Measurements from ENCODE around the gene BRAT1. TPM values are rescaled to one million over a fixed set of nuclear protein-coding genes. Genes with fewer than 3 reads are reported as not detected.

Gene BRAT1
- total and polyA plus RNA-seq, 9 donors = 17.8 to 28.5 (median 21.2) TPM

DNA sequence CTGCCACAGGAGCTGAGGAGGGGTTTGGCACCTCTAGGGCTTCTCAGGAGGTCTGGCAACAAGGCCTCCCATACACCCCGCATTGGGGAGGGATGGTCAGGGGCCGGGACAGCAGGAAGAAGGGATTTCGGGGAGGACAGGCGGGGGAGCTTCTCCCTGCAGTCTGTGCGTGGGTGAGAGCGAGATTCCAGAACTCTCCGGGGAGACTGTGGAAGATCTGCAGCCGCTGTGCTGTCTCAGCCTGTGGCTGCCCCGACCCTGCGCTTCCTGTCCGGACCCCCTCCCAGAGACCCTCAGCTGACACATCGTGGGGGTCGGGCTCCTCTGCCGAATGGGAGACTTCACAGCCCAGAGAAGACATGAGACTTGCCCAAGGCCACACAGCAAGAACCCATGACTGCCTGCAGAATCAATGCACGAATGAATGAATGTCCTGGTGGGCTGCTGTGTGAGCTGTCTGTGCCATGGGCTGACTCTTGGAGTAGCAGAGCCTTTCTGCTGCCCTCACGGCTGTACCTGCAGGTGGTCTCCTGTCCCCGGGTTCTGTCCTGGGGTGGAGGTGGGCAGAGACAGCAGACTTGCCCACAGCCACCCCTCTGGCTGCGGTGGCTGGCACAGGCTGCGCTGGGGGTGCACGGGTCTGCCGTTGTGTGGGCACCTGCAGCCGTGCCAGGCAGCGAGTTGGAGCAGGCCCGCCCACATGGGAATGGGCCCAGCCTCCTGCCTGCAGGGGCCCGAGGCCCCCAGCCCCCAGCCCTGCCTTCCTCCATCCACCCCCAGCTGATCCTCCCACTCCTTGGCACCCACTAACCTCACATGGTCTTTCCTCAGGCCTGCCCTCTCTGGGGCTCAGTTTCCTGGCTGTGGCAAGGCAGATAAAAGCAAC is 52.0 kb downstream of the BRAT1 start:
- no peaks in the 10 kb centered on the region for H3K36me3 ChIP-seq (ENCODE audit: control insufficient read depth, insufficient read depth, low read length)
- WGBS (ENCODE audit: insufficient coverage) = 43% methylated on average over 23 of the region's 25 CpGs
- no peak overlapping the region for H3K4me3 ChIP-seq (ENCODE audit: low read length)
- no peak overlapping the region for H3K27ac ChIP-seq (ENCODE audit: low read length)
- no peak for DNase-seq
- no peaks in the 10 kb centered on the region for H3K9me3 ChIP-seq (replicated peaks; ENCODE audit: control insufficient read depth, low read depth, low read length)
- peaks cover 64% of the 10 kb centered on the region for H3K4me1 ChIP-seq (ENCODE audit: control insufficient read depth, insufficient read depth, low read length)
- H3K27me3 ChIP-seq (ENCODE audit: control insufficient read depth, insufficient read depth, low read length) = peaks cover 5% of the 10 kb centered on the region

- no peaks in the 10 kb centered on the region for H3K36me3 ChIP-seq (ENCODE audit: control insufficient read depth, insufficient read depth, low read length)
- WGBS (ENCODE audit: insufficient coverage) = 77% methylated on average over 4 of the region's 13 CpGs
- peaks cover 64% of the 10 kb centered on the region for H3K4me1 ChIP-seq (ENCODE audit: control insufficient read depth, insufficient read depth, low read length)
- no peak overlapping the region for H3K4me3 ChIP-seq (ENCODE audit: low read length)
- peaks cover 2% of the 10 kb centered on the region for H3K27me3 ChIP-seq (ENCODE audit: control insufficient read depth, insufficient read depth, low read length)
- H3K27ac ChIP-seq (ENCODE audit: low read length) = no peak overlapping the region
- no peak for DNase-seq
- H3K9me3 ChIP-seq (replicated peaks; ENCODE audit: control insufficient read depth, low read depth, low read length) = no peaks in the 10 kb centered on the region
Measured at GRCh38 chr7:2502647-2502966, 52.7 kb downstream of the BRAT1 start.

- Histone ChIP-seq H3K27me3 (ENCODE audit: control insufficient read depth, insufficient read depth, low read length) (peaks cover 3% of the 10 kb centered on the region), H3K9me3 (replicated peaks; ENCODE audit: control insufficient read depth, low read depth, low read length) (no peaks in the 10 kb centered on the region), H3K4me1 (ENCODE audit: control insufficient read depth, insufficient read depth, low read length) (peaks cover 64% of the 10 kb centered on the region), H3K36me3 (ENCODE audit: control insufficient read depth, insufficient read depth, low read length) (no peaks in the 10 kb centered on the region), H3K27ac (ENCODE audit: low read length) (no peak overlapping the region), H3K4me3 (ENCODE audit: low read length) (no peak overlapping the region)
- no peak for DNase-seq
- 80% methylated on average over 8 of the region's 9 CpGs for WGBS (ENCODE audit: insufficient coverage)
Measured at GRCh38 chr7:2501947-2502646, 53.2 kb downstream of the BRAT1 start.

- Histone ChIP-seq H3K27ac (ENCODE audit: low read length) (no peak overlapping the region), H3K4me3 (ENCODE audit: low read length) (no peak overlapping the region), H3K36me3 (ENCODE audit: control insufficient read depth, insufficient read depth, low read length) (no peaks in the 10 kb centered on the region), H3K4me1 (ENCODE audit: control insufficient read depth, insufficient read depth, low read length) (peaks cover 76% of the 10 kb centered on the region), H3K9me3 (replicated peaks; ENCODE audit: control insufficient read depth, low read depth, low read length) (no peaks in the 10 kb centered on the region), H3K27me3 (ENCODE audit: control insufficient read depth, insufficient read depth, low read length) (peaks cover 4% of the 10 kb centered on the region)
- DNase-seq = no peak
- WGBS (ENCODE audit: insufficient coverage) = 75% methylated on average over 9 of the region's 12 CpGs
Measured at GRCh38 chr7:2500701-2501100, 54.6 kb downstream of the BRAT1 start.

- H3K27me3 ChIP-seq (ENCODE audit: control insufficient read depth, insufficient read depth, low read length) = peaks cover 2% of the 10 kb centered on the region
- WGBS (ENCODE audit: insufficient coverage) = 56% methylated on average over 13 of the region's 27 CpGs
- no peaks in the 10 kb centered on the region for H3K36me3 ChIP-seq (ENCODE audit: control insufficient read depth, insufficient read depth, low read length)
- DNase-seq = no peak
- no peak overlapping the region for H3K4me3 ChIP-seq (ENCODE audit: low read length)
- no peak overlapping the region for H3K27ac ChIP-seq (ENCODE audit: low read length)
- H3K4me1 ChIP-seq (ENCODE audit: control insufficient read depth, insufficient read depth, low read length) = peaks cover 79% of the 10 kb centered on the region
- no peaks in the 10 kb centered on the region for H3K9me3 ChIP-seq (replicated peaks; ENCODE audit: control insufficient read depth, low read depth, low read length)
Measured at GRCh38 chr7:2499719-2500430, 55.4 kb downstream of the BRAT1 start.

- Histone ChIP-seq H3K27me3 (ENCODE audit: control insufficient read depth, insufficient read depth, low read length) (peaks cover 2% of the 10 kb centered on the region), H3K9me3 (replicated peaks; ENCODE audit: control insufficient read depth, low read depth, low read length) (no peaks in the 10 kb centered on the region), H3K4me1 (ENCODE audit: control insufficient read depth, insufficient read depth, low read length) (peaks cover 79% of the 10 kb centered on the region), H3K36me3 (ENCODE audit: control insufficient read depth, insufficient read depth, low read length) (no peaks in the 10 kb centered on the region), H3K4me3 (ENCODE audit: low read length) (no peak overlapping the region), H3K27ac (ENCODE audit: low read length) (peak overlapping the region; percentile 72)
- DNase-seq = no peak
- 76% methylated on average over 7 of the region's 7 CpGs for WGBS (ENCODE audit: insufficient coverage)
Measured at GRCh38 chr7:2499181-2499580, 56.1 kb downstream of the BRAT1 start.

DNA sequence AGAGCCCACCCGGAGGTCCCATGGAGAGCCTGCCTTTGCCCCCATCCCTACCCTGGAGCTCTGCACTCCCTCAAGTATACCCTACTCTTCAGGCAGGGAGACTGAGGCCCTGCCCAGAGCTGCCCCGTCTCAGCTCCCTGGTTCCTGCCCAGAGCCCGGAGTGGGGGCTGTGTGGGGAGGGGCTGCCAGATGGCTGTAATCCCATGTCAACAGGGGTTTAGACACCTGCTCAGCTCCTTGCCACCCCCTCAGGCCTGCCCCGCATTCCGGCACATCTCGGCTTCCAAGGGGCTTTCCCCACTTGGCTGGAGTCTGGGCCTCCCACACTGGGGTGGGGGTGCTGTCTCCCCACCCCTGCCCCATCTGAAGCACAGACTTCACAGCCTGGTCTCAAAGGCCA is 56.6 kb downstream of the BRAT1 start:
- Histone ChIP-seq H3K4me1 (ENCODE audit: control insufficient read depth, insufficient read depth, low read length) (peaks cover 79% of the 10 kb centered on the region), H3K36me3 (ENCODE audit: control insufficient read depth, insufficient read depth, low read length) (no peaks in the 10 kb centered on the region), H3K9me3 (replicated peaks; ENCODE audit: control insufficient read depth, low read depth, low read length) (no peaks in the 10 kb centered on the region), H3K27ac (ENCODE audit: low read length) (peak overlapping the region; percentile 72), H3K27me3 (ENCODE audit: control insufficient read depth, insufficient read depth, low read length) (peaks cover 2% of the 10 kb centered on the region), H3K4me3 (ENCODE audit: low read length) (no peak overlapping the region)
- no peak for DNase-seq
- WGBS (ENCODE audit: insufficient coverage) = 73% methylated on average over 2 of the region's 6 CpGs

DNA sequence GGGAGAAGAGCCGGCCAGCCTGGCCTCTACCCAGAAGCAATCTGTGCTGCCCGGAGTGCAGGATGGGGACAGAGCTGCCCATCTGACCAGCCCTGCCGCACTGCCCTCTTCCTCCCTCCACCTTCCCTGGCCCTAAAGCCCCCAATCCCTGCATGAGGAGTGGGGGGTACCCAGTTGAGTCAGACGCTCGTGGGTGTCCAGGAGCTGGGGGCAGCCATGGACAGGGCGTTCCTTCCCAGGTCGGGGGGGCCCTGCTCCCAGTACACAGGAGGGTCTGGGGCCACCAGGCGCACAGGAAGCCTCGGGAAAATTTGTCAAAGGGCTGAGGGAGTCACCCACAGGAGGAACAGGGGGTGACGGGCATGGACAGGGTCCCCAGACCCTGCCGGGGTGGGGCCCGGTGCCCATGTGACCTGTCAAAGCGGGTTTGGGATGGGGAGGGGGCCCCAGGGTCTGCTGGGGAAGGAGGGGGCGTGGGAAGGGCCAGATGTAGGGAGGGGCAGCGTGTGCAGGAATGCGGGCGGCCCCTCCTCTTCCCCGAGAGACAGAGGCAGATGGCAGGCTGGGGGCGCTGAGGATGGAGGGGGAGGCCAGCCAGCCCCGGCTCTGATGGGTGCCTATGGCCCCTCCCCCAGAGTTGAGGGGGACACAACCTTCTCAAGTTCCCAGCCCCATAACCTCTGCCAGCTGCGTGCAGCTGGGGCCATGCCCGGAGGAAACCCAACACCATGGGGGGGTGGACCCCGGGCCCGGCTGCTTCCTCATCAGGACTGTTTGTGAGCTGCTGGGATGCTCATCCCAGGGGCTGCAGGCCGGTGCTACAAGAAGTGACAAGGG is 57.6 kb downstream of the BRAT1 start:
- H3K4me1 ChIP-seq (ENCODE audit: control insufficient read depth, insufficient read depth, low read length) = peaks cover 79% of the 10 kb centered on the region
- no peak overlapping the region for H3K4me3 ChIP-seq (ENCODE audit: low read length)
- H3K36me3 ChIP-seq (ENCODE audit: control insufficient read depth, insufficient read depth, low read length) = no peaks in the 10 kb centered on the region
- H3K9me3 ChIP-seq (replicated peaks; ENCODE audit: control insufficient read depth, low read depth, low read length) = no peaks in the 10 kb centered on the region
- H3K27me3 ChIP-seq (ENCODE audit: control insufficient read depth, insufficient read depth, low read length) = peaks cover 6% of the 10 kb centered on the region
- peak; percentile 89 for DNase-seq
- WGBS (ENCODE audit: insufficient coverage) = 10% methylated on average over 15 of the region's 25 CpGs
- H3K27ac ChIP-seq (ENCODE audit: low read length) = peak overlapping the region; percentile 81

DNA sequence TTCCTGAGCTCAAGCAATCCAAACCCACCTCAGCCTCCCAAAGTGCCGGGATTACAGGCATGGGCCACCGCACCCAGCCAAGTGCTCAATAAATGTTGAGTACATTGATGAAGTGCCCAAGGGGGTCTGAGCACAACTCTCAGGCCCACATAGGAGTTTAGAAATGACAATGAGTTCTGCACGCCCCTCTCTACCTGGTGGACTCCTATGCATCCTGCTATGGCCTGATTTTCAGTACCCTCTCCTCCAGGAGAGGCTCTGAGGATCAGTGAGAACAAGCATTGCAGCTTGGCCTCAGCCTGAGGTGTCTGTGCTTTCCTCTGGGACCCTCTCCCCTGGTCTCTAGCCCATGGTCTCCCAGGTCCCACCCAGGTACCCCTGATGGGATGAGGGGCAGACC is 58.3 kb downstream of the BRAT1 start:
- H3K4me3 ChIP-seq (ENCODE audit: low read length) = no peak overlapping the region
- peaks cover 77% of the 10 kb centered on the region for H3K4me1 ChIP-seq (ENCODE audit: control insufficient read depth, insufficient read depth, low read length)
- DNase-seq = no peak
- H3K9me3 ChIP-seq (replicated peaks; ENCODE audit: control insufficient read depth, low read depth, low read length) = no peaks in the 10 kb centered on the region
- no peaks in the 10 kb centered on the region for H3K36me3 ChIP-seq (ENCODE audit: control insufficient read depth, insufficient read depth, low read length)
- peaks cover 6% of the 10 kb centered on the region for H3K27me3 ChIP-seq (ENCODE audit: control insufficient read depth, insufficient read depth, low read length)
- peak overlapping the region; percentile 81 for H3K27ac ChIP-seq (ENCODE audit: low read length)
- WGBS (ENCODE audit: insufficient coverage) = 93% methylated on average over 2 of the region's 3 CpGs
